ENCODE measurements around the gene INSYN2B.

Gene INSYN2B

DNA sequence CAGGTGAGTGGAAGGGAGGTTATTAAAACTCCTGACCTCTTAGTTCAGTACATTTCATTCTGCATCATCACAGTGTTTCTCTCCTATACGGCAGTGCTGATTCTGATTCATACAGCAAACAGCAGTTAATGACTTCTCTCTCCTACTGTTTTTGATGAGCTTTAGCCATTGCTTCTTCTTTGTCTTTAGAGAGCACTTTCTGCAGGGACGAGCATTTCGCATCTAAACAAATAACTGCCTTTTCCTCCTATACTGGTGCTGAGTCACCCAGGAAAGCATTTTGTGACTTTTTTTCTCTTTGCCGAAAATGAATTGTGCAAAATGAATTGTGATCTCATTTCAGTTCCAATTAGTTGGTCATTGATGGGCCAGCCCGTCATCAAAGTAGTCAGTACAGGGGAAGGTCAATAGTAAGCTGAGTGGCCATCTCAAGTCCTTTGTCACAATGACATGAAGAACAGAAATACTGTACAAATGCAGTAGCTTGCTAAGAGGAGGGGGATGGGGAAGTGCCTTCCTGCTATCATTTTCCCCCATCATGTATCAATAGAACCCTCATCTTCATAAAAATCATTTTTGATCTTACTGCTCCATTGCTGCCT is 98.5 kb downstream of the INSYN2B start:
- no peak for DNase-seq

- no peak for DNase-seq
Measured at GRCh38 chr5:169880785-169881184, 99.5 kb downstream of the INSYN2B start.

- no peak for DNase-seq
Measured at GRCh38 chr5:169880012-169880663, 100.2 kb downstream of the INSYN2B start.

- DNase-seq, result no peak
Measured at GRCh38 chr5:169876386-169876785, 103.9 kb downstream of the INSYN2B start.

DNA sequence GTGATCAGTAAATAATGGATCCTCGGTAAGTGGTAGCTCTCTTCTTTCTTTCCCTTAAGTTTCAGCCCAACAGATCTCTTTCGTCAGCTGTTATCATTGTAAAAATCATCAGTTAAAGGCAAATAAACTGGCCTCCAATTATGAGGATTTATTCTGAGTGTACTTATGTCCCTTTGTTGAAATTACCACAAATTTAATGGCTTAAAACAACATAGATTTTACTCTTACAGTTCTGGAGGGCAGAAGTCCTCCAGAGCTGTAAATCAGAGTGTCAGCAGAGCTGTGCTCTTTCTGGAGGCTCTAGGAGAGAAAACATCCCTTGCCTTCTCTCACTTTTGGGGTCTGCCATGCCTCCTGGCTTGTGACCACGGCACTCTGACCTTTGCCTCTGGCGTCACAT is 104.6 kb downstream of the INSYN2B start:
- no peak for DNase-seq

- no peak for DNase-seq
Measured at GRCh38 chr5:169875091-169875728, 105.1 kb downstream of the INSYN2B start.

GRCh38 chr5:169874621-169875020 is 105.7 kb downstream of the INSYN2B start:
- no peak for DNase-seq

DNA sequence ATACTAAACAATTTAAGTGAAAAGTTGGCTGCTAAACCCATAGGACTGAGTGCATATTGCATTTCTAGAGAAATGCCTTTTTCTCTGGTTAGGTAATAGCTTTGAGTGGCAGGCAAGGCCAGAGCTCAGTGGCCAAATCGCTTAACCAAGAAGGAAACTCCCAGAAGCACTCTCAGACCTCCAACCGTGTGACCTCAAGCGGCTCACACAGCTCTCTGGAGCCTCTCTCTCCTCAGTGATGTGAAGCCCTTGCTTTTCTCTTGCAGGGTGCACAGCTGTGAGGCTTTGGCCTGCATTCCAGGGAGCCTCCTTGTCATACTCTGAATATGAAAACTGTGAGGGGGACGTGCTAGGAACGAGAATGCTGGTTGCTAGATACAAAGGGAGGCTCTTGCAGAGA is 106.7 kb downstream of the INSYN2B start:
- DNase-seq, result no peak

- DNase-seq, result no peak
Measured at GRCh38 chr5:169871826-169872490, 108.3 kb downstream of the INSYN2B start.

DNA sequence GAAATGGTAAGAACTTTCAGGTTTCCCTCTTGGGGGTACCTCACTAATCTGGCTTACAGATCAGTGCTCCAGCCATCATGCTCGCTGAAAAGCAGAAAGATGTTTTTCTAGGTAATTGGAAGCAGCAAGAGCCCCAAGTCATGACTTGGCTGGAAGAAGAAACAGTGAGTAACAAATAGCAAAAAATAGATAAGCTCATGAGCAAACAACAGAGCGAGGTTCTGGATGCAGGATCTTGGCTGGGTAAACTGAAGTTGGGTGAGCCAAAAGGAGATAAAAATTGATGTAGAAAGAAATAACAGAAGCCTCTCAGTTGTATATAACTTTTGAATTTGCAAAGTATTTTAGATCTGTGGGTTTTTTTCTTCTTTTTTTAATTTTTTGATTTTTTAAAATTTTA is 110.1 kb downstream of the INSYN2B start:
- DNase-seq, result no peak

DNA sequence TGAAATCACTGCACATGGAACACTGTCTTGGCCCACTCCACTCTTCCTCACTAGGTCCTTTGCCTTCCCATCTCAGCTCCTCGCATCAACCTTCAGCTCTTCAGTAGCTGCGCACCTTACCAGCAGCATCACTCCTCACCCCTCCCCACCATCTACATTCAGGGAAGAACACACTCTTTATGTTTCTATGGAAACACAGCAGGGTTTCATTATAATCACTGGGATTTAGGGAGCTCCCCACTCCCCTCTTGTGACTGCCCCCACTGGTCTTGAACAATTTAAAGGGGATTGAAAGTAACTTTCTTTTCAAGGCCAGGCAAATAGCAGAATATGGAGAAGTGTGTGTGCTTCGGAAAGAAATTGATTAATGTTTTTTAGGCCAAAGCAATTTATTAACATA is 111.2 kb downstream of the INSYN2B start:
- no peak for DNase-seq

DNA sequence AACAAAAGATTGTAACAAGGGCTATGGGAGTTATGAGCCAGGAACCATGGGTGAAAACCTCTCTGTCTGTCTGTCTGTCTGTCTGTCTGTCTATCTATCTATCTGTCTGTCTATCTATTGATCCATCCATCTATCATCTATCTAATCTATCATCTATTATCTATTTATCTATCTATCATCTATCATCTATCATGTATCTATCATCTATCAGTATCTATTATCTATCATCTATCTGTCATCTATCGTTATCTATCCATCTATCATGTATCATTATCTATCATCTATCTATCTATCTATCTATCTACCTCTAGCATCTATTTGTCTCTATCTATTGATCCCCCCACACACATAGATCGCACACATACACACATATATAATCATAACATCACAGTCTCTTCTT is 112.9 kb downstream of the INSYN2B start:
- DNase-seq, result no peak

GRCh38 chr5:169864483-169864882 is 115.8 kb downstream of the INSYN2B start:
- no peak for DNase-seq

GRCh38 chr5:169862391-169862811 is 117.9 kb downstream of the INSYN2B start:
- DNase-seq, result no peak

DNA sequence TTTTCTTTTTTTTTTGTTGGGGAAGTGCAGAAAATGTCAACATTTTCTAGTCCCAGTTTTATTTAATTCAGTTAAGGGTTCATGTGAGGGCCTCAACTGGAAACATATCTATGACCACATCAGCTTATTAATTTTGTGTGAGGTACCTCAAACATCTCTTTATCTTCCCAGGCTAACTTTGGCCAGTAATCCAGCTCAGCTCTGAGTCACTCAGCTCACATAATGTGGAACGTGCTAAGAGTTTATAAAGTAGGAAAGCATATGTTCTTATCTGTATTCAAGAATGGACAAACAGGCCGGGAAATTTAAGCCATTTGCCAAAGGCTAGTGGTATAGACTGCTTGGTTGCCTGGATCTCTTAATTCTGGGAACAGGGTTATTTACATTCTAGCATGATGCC is 118.4 kb downstream of the INSYN2B start:
- DNase-seq, result no peak

DNA sequence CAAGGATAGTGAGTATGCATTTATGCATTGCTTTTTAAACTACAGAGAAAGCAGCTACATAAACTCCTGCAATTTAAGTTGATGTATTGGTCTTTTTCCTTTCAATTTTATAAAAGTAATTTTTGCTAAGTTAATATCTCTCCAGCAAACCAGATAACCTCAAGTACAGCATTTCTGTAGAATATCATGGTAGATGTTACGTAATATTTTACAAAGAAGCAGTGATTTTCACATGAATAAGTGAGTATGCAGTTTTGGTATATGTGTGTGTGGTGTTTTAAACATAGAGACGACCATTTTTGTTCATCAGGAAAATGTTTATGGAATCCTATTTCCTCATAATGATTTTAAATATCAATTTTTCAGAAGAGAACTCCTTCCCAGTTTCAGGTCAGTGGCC is 118.9 kb downstream of the INSYN2B start:
- no peak for DNase-seq

DNA sequence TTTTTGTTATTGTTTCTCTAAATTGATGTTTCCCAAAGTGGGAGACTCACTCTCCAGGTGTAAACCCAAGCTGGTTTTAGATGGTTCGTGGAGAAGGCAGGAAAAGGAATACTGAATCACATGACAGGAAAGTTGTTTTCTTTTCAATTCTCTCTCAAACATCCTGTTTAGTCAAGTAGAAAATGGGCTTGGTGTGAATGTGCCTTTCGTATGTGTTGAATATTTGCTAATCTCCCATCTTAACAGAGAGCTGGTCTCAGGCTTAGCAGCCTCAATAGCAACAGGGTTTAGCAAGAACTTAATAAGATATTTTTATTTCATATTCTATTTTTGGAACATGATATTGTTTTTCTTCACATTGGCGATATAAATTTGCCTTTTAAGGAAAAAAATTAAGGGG is 119.7 kb downstream of the INSYN2B start:
- no peak for DNase-seq

DNA sequence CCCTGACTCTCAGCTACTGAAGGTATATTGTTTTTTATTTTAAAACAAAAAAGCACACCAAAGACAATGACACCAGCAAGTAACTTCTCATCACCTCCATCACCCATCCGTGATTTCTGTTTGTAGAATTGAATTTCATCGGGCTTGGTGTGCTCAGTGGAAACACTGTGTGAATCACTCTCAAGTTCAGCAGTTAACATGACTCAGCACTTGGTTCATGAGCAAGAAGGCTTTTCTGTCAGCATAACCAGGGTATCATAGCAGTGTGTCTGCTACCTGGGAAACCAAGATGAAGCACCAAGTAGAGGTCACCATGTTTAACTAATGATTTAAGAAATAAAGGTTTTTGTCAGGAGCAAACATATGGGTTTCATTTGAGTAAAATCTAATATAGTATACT is 123.7 kb downstream of the INSYN2B start:
- DNase-seq, result no peak

DNA sequence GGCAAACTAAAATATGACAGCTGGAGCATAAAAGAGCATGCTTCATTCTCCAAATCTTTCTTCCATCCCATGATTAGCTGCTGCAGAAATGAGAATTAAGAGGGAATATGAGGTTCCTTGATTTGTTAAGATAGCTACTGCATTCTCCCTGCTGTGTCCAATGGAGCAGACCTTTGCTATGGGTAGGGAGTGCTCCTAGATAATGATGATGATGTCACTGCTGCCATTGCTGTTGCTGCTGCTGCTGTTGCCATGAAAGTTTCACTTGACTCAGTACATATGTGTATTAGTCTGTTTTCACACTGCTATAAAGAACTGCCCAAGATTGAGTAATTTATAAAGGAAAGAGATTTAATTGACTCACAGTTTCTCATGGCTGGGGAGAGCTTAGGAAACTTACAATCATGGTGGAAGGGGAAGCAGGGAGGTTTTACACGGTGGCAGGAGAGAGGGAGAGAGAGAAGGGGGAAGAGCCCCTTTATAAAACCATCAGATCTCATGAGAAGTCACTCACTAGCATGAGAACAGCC is 128.9 kb downstream of the INSYN2B start:
- no peak for DNase-seq

- no peak for DNase-seq
Measured at GRCh38 chr5:169850409-169850808, 129.9 kb downstream of the INSYN2B start.

- DNase-seq, result no peak
Measured at GRCh38 chr5:169848792-169849191, 131.5 kb downstream of the INSYN2B start.

- no peak for DNase-seq
Measured at GRCh38 chr5:169848271-169848670, 132.0 kb downstream of the INSYN2B start.

- no peak for DNase-seq
Measured at GRCh38 chr5:169847519-169847918, 132.8 kb downstream of the INSYN2B start.

GRCh38 chr5:169842699-169843098 is 137.6 kb downstream of the INSYN2B start:
- DNase-seq, result no peak
